UCSD-AML1 (cell line): ENCODE results near the gene DHRS1.

ENCODE experiments used
- DNase-seq: peaks from one replicate; lab custom pipeline; 2025; ENCODE audit not compliant: unreplicated experiment; lab: John Stamatoyannopoulos, UW

DHRS1 gene

GRCh38 chr14:24299255-24300191 is at the start of gene DHRS1, which contains the start of gene NOP9:
TSS of gene DHRS1 (minus strand) at chr14:24299780. CDS start at chr14:24299106, 674 bp downstream.
TSS of gene NOP9 (plus strand) at chr14:24299850. CDS start at chr14:24299955, 105 bp downstream.
- DNase-seq: peak; percentile 90

- DNase-seq: no peak
These were observed 48.6 kb upstream of the DHRS1 start for GRCh38 chr14:24348186-24348585.

DNA sequence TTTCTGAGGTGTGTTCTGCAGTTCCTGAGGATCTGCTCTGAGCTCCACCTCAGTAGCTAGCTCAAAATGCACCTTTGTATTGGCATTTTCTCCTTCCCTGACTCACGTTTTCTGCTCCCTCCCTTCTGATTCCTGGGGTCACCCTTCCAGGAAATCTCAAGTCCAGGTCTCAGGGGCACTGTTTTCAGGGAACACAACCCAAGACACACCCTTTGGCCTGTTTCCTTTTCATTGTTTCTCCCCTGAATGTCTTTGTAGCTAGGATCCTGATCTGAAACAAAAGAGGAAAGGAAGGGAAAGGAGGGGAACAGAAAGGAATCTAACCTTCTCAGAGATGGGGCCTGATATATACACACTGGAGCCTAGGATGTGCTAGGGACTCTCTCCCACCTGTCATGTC is 47.6 kb upstream of the DHRS1 start:
- no peak for DNase-seq

DNA sequence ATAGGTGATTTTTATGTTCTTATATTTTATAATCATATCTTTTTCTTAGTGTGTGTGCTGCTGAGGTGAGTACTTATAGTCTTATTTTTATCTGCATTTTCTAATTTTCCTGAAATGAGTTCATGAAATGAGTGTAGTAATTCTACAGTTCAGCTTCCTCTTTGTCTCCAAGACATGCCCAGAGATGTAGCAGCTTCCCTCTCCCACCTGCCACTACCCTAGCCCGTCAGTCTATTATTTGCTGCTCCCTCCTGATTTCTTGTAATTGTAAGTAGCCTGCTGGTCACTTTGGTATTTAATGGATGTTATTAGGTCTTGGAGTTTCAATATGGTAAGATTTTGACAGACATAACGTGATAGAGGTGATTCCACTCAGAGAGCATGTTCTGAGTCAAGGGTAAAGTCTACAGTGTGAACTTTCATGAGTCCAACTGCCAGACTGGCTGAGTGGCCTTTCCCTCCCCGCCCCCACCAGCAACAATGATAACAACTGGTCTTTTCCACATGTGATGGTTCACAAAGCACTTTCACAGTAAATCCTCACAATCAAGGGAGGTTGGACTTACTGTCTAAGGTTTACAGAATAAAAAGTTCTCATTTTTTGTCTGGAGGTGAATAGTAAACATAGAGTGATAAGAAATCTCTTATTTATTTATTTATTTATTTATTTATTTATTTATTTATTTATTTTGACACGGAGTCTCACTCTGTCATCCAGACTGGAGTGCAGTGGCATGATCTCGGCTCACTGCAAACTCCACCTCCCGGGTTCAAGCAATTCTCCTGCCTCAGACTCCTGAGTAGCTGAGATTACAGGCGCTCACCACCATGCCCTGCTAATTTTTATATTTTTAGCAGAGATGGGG is 44.4 kb upstream of the DHRS1 start:
- no peak for DNase-seq

GRCh38 chr14:24342889-24343288 is 43.3 kb upstream of the DHRS1 start:
- DNase-seq: no peak

DNA sequence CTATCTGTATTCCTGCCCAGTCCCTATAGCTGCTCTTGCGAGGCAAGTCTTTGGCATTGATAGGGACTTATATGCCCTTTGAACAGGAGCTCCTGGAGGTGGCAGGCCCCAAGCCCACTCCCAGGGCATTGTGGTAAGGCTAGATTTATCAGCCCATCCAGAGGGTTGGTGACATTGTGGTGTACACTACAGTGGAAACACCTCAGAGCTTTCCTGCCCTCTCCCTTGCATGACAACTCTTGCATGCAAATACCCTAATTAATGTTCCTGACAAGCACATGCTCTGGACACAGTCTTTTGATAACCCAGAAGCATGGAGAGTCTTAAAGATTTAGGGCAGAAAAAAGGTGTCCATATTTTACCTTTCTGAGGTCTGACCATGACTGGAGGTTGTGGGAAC is 41.0 kb upstream of the DHRS1 start:
- DNase-seq: no peak

- DNase-seq: peak; percentile 67
These were observed 39.9 kb upstream of the DHRS1 start, which contains the start of gene RIPK3 for GRCh38 chr14:24339284-24340151. TSS of gene RIPK3 (minus strand) at chr14:24339991. CDS start at chr14:24339826, 165 bp downstream.

- no peak for DNase-seq
These were observed 39.3 kb upstream of the DHRS1 start for GRCh38 chr14:24338843-24339242.

DNA sequence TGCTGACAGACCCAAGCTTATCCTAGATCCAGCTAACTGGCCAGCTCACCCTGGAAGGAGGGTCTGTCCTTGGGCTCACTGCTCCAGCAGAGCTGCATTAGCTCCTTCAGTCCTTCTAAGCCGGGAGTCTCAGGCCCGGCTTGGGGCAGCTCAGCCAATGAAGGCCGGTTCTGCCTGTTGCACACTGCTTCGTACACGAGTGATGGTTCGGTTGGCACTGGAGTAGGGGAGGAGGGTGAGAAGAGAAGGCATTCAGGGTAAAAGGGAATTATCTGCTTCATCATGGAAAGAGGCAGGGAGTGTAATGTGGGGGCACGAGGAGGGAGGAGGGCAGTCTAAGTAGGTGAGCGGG is 38.2 kb upstream of the DHRS1 start:
- no peak for DNase-seq

GRCh38 chr14:24337144-24337823 is 37.7 kb upstream of the DHRS1 start:
- no peak for DNase-seq

- peak; percentile 71 for DNase-seq
These were observed 36.0 kb upstream of the DHRS1 start for GRCh38 chr14:24335461-24336171.

DNA sequence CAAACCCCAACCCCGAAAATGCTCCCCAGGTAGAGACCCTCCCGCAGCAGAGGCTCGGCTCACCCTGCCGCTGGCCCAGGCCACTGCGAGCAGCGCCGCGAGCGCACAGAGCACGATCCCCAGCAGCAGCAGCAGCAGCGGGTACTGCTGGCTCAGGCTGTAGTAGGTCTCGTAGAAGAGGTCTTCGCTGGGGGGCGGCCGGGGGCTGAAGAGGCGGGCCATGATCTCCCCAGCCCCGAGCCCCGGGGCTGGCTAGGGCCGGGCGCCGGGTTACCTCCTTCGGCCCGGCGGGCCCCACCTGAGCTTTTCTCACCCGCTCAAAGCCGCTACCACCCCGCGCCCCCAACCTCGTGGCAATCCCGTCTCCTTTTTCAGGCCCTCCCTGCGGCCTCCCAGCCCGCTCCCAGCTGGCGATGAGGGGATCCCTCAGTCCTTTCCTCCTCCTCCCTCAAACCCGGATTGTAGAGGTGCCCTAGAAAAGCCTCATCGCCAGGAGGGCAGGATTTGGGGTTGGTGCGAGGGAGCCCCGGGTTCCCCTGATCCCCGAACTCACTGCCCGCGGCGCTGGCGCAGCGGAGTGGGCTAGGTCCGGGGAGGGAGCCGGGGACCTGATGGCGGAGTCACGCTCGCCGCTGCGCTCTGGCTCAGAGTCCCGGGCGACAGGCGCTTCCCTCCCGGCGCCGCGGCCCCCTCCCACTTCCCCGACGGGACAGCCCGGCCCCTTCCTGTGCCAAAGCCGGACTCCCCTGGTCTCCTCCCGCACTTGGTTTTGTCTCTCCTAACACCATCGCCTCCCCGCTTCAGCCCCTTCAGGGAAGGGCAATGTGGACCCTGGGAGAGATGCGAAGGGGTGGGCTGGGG is 35.1 kb upstream of the DHRS1 start, which contains the start of gene ADCY4:
Gene ADCY4 (minus strand): TSS at position 641 of the 861 bp plus-strand sequence. CDS start 419 bp downstream, at position 222.
- peak; percentile 58 for DNase-seq

DNA sequence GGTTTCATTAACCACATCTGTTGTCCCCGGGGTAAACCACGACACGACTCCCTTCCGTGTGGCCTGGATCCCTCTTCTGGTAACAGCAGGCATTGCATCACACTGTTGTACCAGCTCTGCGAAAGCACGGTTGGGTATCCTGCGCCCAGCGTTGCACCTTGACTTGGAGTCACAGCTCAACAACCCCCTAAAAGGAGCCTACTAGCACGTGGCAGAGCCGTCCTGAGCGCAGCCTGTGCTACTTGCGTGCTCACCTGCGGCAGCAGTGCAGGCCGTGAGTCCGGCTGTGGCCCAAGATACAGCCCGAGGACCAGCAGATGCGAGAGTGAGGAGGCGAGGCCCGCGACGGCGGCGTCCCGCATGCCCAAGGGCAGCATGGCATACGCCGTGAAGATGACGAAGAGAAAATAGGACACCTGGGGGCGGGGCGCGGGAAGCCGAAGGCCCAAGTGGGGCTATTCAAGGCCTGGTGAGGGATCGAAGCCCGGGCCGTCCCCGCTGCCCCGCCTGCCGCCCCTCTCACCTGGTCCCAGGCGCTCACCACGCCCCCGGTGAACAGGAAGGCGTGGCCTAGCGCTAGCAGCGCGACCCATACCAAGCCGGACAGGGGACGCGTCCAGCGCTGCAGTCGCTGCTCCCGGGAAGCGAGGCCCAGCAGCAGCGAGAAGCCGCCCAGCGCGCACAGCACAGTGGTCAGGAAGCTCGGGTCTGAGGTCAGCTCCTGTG is 32.9 kb upstream of the DHRS1 start:
- DNase-seq: peak; percentile 64

GRCh38 chr14:24331731-24332267 is 32.2 kb upstream of the DHRS1 start:
- no peak for DNase-seq

DNA sequence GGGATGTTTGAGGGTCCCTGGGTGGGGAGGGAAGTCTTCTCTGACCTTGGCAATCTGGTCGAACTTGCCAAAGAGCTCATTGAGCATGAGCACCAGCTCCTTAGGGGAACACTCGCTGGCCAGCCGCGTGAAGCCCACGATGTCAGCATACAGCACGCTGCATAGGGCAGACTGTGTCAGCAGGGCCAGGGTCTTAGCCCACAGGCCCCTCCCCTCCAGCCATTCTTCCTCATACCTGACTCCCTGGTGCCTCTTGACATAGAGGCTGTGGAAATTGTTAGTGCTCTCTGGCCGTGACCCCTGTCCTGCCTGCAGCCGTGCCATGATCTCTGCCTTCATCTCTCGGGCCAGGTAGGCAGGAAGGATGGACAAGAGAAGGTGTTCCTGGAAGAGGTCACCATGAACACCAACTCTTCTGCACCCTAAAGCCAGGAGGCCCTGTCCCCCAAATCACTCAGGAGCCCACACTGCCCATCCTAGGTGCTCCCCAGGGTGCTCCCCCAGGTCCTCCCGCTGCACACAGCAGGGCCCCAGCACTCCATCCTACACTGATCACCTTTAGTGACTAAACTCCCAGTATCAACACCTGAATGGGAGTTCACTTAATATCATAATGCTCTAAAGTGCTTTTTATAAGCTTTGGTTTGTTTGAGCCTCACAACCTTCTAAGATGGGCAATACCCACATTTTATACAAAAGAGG is 31.5 kb upstream of the DHRS1 start:
- DNase-seq: no peak

GRCh38 chr14:24329736-24330135 is 30.2 kb upstream of the DHRS1 start:
- peak; percentile 79 for DNase-seq
